Iris pigment epithelial cell (primary cell): Measurements from ENCODE around the gene DENND1B.
"Not testable (repeated sequence)": the region's sequence is repeated elsewhere in the genome, so short reads cannot be mapped to it uniquely, and the experiment has no call there.

Source experiments
- DNase-seq: peaks from one replicate; pipeline ENCODE4 v3.0.0-alpha.2; 2011; ENCODE audit warnings: low read depth

Gene DENND1B

DNA sequence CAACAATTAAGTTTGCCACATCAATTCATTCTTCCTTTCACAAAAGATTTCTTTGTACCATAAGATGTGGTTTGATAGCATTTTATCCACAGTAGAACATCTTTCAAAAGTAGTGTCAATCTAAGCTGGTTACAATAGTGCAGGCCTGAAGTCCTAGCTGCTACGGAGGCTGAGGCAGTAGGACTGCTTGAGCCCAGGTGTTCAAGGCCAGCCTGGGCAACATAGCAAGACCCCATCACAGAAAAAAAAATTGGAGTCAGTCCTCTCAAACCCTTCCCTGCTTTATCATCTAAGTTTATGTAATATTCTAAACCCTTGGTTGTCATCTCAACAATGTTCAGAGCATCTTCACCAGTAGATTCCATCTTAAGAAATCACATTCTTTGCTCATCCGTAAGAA lies 31.7 kb downstream of the DENND1B start:
- no peak for DNase-seq

DNA sequence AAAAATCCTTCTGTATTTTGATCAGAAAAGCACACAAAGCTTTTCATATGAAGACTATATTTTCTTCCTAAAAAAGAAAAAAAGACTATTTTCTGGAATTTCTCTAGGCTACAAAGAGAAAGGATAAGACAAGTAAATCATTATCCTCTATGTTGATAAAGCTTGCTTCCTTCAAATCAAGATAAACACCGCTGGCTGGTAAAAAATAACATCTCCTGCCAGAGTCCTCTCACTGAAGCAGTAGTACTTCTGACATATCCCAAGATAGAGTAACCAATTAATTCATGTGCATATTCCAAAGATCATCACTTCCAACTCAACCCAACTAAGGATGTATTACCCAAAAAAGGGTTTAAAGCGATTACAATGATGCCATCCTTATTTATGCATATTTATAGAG lies 34.3 kb downstream of the DENND1B start:
- no peak for DNase-seq

DNA sequence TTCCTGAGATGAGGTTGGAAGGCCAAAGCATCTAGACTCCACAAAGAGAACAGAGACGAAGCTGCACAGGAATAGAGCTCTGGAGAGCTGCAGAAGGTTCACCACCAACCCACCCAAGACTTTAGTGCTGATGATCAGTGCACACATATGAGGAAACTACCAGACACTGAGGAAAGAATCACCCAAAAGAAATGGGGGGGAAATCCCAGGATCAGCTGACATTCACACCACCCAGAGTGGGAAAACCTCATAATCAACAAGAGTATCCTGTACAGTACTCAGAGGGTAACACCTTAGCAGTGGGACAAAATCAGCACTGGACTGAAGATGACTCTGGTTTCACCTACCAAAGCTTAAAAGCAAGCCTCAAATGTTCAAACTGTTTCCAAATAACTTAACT lies 36.4 kb downstream of the DENND1B start:
- no peak for DNase-seq

DNA sequence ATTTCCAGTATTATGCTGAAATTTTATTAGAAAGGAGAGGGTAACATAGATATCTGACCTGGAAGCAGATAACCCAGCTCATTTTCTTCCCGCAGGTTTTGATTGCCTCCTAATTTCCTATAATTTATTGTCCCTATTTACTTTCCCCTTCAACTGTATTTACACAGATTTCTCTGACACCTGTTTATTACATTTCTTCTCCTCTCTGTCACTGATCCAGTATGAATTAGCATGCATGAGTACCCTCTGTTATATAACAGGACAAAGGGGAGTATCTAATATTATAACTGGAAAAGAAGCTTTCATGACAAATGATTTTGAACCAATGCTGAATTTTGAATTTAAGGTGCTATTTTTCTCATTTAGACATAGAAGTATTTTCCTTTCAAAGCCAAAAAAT lies 37.4 kb downstream of the DENND1B start:
- DNase-seq: no peak

DNA sequence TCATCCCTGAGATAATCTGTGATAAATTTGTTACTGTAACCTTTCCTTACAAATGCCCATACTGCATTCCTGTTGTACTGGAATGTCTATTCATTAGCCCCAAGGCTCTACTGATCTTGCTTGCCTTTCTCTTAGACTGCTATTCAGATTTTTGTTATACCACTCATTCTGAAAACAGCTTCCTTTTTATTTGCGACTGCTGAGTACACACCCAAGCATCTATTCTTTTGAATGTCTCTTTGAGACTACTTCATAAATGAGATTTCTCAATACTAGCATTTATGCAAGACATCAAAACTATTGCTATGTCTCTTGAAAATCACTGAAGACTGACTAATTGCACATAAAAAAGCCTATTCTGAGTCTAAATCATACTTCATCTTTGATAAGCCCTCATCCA lies 38.6 kb downstream of the DENND1B start:
- DNase-seq: peak; percentile 67

DNA sequence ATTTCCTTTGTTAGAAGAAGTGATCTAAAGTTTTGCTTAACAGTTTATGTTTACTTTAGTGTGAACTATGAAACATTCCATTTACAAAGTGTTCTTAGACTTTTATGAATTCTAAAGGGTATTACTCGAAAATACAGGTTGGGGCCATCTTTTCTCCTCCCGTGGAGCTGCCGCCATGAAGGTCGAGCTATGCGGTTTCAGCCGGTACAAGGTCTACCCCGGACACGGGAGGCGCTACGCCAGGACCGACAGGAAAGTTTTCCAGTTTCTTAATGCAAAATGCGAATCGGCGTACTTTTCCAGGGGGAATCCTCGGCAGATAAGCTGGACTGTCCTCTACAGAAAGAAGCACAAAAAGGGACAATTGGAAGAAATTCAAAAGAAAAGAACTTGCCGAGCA lies 39.8 kb downstream of the DENND1B start:
- no peak for DNase-seq

DNA sequence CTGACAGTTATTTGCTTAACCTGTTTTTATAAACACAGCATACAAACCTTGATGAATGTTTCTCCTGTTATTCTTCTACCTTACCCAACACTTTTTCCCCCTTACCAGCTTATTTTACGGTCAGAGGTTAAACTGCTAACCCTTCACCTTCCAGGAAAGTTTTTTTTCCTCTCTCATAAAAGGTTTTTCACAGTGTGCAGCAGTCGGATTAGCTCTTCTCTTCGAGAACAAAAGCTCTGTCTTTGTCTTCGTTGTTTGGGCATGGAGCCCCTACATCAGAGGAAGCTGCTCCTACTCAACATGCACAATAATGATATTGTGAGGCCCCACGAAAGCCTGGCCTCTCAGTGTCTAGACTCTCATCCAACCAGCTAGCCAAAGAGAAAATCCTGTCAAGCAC lies 42.0 kb downstream of the DENND1B start:
- DNase-seq: no peak

DNA sequence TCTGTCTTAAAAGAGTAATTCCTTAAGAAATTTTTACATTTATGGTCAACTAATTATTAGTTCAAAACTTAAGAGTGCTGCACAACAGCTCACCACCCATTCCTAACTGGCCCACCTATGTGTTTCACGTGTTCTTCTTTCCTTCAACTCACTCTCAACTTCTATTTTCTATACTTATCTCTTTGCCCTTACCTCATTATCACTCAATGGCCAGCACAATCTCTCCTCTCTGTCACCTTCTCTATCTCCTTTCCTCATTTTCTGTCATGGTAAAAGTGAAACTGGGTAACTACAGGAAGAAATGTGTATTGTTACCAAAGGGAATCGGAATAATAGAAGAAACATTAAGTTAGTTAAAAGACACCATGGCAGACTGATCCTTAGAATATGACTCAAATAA lies 43.1 kb downstream of the DENND1B start:
- DNase-seq: no peak

DNA sequence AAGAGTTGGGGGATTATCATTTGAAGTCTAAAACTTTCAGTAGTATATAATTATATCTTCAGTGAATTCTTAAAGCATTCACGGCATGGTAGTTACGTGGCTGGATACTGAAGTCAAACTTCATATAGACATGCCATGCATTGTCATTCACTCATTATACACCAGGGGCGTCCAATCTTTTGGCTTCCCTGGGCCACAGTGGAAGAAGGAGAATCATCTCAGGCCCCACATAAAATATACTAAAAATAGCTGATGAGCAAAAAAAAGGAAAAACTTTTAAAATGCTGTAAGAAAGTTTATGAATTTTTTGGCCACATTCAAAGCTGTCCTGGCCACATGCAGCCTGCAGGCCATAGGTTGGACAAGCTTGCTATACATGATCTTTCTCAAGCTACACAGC lies 43.8 kb downstream of the DENND1B start:
- DNase-seq: no peak

DNA sequence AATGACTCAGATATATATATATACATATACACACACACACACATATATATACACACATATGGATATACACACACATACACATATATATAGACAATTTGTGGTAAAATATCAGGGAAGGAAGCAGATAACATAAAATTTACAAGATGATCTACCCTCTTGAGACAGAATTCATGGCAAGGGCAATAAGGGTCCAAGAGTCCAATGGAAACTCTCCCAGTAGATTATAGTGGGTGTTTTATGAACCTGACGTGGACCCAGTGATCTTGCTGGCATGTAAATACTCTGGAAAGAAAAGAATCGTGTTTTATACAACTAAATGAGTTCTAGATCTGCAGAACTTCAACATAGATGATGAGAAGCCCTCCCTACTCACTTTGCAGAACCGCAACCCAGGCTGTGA lies 49.3 kb downstream of the DENND1B start:
- no peak for DNase-seq

DNA sequence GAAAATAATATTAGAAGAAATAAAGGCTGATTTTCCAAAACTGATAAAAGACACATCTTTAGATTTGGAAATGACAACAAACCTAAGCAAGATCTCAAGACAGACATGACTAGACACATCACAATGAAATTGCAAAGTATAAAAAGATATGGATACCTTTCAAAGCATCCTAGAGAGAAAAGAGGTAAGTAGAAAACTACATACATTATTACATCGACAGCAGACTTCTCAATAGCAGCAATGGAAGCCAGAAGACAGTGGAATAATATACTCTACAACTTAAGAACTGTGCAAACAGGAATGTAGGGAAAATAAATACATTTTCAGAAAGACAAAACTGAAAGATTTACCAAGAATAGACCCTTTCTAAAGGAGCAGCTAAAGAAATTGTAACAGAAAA lies 50.2 kb downstream of the DENND1B start:
- DNase-seq: peak; percentile 28

DNA sequence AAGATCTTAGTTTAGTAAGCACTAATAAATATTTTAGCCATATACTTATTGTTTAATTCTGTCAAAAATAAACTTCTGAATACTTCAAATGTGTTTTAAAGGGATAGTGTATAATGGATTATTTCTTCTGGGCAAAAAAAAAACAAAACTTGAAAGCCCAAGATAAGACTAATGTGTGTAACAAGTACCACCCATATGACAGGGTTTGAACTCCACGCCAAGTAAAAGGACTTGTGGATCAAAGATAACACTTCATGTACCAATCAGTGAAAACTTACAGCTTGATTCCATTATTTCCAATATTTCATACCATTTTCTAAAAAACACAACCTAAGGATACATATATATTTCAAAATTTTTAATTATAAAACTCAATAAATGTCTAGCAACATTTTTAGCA lies 59.5 kb downstream of the DENND1B start:
- no peak for DNase-seq

DNA sequence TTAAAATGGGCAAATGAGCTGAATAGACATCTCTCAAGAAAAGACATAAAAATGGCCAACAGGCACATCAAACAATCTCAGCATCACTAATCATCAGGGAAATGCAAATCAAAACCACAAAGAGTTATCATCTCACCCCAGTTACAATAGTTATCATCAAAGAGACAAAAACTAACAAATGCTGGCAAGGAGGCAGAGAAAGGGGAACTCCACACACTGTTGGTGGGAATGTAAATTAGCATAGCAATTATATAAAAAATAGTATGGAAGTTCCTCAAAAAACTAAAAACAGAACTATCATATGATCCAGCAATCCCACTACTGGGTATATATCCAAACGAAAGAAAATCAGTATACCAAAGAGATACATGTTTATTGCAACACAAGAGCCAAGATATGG lies 68.7 kb downstream of the DENND1B start:
- no peak for DNase-seq

DNA sequence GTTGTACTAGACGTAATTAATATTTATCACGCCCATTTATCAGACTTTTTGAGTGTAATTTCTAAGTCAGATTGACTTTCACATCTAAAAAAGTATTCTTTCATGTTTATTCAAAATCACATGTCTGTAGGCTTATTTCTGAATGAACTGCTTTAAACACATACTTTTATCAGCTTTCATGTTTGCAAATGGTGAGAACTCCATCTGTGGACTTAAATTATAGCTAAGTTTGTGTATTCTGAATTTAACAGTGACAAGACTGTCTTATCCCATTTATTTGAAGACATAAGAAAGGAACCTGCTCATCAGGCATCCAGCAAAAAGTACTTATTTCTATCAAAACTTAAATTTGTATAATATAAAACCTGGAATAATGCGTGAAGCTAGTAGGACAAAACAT lies 69.3 kb downstream of the DENND1B start:
- DNase-seq: no peak

DNA sequence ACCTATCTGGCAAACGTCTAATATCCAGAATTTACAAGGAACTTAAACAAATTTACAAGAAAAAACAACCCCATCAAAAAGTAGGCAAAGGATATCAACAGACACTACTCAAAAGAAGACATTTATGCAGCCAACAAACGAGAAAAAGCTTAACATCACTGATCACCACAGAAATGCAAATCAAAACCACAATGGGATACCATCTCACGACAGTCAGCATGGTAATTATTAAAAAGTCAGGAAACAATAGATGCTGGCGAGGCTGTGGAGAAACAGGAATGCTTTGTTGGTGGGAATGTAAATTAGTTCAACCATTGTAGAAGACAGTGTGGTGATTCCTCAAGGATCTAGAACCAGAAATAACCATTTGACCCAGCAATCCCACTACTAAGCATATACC lies 74.6 kb downstream of the DENND1B start:
- not testable (repeated sequence) for DNase-seq

DNA sequence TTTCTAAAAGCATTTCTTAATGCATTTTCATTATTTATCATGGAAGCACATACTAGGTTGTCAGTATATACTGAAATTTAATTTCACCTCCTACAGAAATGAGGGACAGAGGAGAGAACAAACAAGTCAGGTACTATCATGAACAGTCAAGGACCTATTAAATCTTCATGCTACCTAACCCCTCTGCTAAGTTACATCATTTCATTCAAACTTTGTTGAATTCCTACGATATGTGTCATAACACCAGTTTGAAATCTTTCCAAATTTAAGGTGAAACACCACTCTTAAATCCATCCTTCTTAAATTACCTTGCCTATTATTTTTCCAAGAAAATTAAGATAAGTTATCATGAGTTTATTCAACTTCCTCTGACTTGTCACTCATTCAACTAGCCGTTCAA lies 78.9 kb downstream of the DENND1B start:
- DNase-seq: peak; percentile 50

DNA sequence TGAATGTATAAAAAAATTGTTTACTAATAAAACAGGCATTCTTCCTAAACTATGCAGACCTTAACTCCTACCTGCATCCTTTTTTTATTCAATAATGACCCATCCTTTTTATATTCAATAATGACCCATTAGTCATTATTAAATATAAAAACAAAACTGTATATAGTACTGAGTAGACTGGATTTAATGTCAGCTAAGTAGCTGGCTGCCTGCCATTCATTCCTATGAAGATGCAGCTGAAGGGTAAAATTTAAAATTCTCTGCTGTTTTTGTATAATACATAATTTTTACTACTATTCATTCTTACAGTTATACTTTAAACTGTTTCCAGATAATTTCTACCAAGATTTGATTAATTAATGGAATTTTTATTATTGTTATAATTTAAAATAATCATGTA lies 79.3 kb downstream of the DENND1B start:
- DNase-seq: peak; percentile 50

DNA sequence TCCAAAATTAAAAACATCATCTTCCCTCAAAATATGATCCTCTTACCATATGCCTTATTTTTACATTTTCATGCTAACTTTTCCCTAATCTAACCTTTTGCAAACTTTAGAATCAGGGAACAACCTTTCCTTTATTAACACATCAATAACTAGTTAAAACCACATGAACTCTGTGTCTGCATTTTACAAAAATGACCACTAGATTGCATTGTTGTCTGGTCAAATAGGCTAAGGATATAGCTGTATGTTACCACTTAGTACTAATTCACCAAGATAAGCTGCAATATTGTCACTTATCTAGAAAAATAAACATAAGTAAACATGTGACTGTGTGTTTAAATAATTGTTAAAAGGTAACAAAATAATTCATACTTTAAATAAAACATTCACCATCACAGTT lies 82.3 kb downstream of the DENND1B start:
- peak; percentile 23 for DNase-seq

DNA sequence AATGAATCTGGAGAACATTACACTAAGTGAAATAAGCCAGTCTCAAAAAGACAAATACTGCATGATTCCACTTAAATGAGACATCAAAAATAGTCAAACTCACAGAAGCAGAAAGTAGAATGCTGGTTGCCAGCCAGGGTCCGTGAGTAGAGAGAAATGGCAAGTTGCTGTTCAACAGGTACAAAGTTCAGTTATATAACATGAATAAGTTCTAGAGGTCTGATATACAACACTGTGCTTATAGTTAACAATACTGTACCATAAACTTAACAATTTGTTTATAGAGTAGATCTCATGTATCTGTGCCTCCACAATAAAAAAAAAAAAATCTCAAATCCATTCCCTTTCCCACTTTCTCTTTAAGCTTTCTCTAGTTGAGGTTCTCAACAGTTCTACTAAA lies 83.5 kb downstream of the DENND1B start:
- DNase-seq: no peak

DNA sequence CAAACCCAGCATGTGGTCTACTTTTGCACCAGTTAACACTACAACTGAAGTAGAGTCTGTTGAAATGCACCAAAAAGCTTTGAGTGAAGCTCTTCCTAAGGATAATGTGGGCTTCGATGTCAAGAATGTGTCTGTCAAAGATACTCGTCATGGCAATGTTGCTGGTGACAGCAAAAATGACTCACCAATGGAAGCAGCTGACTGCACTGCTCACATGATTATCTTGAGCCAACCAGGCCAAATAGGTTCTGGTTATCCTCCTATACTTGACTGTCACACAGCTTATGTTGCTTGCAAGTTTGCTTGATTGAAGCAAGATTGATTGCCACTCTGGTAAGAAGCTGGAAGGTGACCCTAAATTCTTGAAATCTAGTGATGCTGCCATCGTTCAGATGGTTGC lies 85.2 kb downstream of the DENND1B start:
- DNase-seq: no peak

DNA sequence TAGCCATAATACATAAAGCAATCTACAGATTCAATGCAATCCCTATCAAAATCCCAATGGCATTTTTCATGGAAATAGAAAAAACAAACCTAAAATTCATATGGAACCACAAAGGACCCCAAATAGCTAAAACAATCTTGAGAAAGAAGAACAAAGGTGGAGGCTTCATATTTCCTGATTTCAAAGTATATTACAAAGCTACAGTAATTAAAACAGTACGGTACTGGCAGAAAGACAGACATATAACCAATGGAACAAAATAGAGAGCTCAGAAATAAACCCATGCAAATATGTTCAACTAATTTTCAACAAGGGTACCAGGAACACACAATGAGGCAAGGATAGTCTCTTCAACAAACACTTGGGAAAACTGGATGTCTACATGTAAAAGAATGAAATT lies 87.0 kb downstream of the DENND1B start:
- no peak for DNase-seq

DNA sequence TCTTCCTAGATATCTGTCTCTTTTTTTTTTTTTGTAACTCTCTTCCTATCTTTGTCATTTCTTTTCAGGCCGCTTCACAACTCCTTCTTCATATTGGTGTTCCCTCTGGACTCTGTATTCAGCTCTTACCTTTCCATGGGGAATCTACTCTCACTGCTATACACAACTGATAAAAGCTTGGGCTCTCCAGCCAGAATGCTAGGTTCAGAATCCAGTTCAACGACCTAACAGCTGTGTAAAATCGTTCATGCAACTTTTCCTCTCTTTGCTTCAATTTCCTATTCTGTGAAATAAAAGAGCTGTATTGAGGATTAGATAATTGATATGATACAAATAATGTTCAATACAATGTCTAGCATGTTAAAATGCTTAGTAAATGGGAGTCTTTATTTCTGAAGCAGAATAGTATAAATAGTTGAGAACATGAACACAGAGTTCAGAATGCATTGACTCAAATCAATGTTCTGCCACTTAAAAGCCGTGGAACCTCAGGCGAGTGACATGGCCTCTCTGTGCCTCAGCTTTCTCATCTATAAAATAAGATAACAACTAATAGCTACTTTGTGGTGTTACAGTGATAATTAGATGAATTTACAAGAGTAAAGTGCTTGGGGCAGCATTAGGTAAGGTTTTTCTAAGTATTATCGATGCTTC lies 88.5 kb downstream of the DENND1B start:
- DNase-seq: no peak

DNA sequence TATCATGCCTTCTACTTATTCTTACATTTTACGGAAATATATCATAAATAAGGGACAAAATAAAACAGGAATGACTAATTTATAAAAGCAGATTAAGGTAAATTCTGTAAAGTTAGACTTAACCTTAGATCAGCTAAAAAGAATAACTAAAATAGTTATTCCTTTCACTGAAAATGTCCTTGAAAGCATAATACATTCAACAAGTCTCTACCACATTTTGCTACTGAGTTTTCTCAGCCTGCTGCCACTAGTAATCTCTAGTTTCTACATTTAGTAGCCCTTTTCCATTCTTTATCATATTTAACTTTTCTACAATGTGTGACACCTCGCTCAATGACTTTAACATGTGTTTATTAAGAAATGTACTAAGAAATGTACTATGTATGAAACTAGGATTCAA lies 89.0 kb downstream of the DENND1B start:
- DNase-seq: no peak

DNA sequence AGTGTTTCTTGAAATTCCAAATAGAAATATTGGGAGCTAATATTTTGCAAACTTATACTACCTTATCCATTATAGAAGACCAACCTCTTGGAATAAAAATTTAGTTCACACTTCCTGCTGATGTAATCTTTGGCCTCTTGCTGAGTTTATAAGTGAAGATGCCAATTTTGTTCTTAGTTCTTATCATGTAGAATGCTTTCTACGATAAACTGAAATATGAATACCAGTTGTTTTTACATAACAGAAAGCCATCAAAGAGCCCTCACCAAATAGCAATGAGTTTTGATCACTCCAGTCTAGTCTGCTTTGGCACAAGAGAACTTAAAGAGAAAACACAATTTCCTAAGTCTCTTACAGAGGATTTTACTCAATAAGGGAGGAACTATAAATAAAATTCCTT lies 89.5 kb downstream of the DENND1B start:
- peak; percentile 27 for DNase-seq
